Ovary (tissue), 3 donors: ENCODE results near the gene INPP4A.

ENCODE experiments used
- EP300 ChIP-seq: sonication (generic); formaldehyde crosslinking; IDR thresholded peaks from one replicate; pipeline ENCODE4 v1.6.1; 2017; ENCODE audit warnings: antibody characterized with exemption
- POLR2A ChIP-seq: fragments of 450-650 bp; IDR thresholded peaks from one replicate; pipeline ENCODE4 v1.6.1; 2017; ENCODE audit warnings: antibody characterized with exemption, mild to moderate bottlenecking, moderate library complexity
- TF ChIP-seq, protein P1 (sequence below), 3 donors: fragments of 450-650 bp in 2 of 3; fragments of 200-600 bp in 1 of 3; IDR thresholded peaks; one replicate each; pipeline versions ENCODE4 v1.5.1 to v1.8.0; 2016 to 2022; ENCODE audit warnings: antibody characterized with exemption in 3 of 3, mild to moderate bottlenecking in 1 of 3
- donor health status: DM: no; HTN: no; CAD: no.

DNA sequence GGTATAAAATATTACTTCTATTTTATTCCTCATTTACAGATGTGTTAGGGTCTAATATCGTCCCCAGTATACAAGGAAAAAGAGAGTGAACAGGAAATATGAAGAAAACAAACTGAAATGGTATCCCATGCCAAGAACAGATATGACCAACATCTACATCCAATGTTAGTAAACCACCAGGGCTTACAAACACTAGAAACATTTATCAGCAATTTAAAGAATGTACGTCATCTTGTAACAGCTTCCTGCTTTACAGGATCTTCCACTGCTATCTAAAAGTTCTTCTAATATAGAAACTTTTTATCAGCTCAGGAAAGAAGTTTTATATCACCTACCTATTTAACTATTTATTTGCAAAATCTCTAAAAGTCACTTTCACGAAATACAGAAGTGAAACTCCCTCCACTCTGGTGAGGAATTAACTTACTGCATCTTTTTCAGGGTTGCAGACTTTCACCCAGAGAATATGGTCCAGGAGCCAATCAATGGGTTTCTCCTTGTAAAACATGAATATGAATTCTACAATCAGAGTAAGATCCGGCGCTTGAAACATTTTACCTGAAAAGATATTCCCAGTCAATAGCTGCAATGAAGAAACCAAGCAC lies 198.9 kb downstream of the INPP4A start:
- TF ChIP-seq, protein P1, sequence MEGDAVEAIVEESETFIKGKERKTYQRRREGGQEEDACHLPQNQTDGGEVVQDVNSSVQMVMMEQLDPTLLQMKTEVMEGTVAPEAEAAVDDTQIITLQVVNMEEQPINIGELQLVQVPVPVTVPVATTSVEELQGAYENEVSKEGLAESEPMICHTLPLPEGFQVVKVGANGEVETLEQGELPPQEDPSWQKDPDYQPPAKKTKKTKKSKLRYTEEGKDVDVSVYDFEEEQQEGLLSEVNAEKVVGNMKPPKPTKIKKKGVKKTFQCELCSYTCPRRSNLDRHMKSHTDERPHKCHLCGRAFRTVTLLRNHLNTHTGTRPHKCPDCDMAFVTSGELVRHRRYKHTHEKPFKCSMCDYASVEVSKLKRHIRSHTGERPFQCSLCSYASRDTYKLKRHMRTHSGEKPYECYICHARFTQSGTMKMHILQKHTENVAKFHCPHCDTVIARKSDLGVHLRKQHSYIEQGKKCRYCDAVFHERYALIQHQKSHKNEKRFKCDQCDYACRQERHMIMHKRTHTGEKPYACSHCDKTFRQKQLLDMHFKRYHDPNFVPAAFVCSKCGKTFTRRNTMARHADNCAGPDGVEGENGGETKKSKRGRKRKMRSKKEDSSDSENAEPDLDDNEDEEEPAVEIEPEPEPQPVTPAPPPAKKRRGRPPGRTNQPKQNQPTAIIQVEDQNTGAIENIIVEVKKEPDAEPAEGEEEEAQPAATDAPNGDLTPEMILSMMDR (IDR thresholded peaks at IDR 0.05): no peak
- no peak for TF ChIP-seq POLR2A
- TF ChIP-seq EP300: no peak
